ENCODE results near the gene MAIP1. TPM values are rescaled to one million over a fixed set of nuclear protein-coding genes. Genes with fewer than 3 reads are reported as not detected.

MAIP1 gene
- total and polyA plus RNA-seq, 11 donors, result 9.4 to 38.5 (median 22.8) TPM

GRCh38 chr2:200005675-200006074, 50.3 kb downstream of the MAIP1 start:
- ATAC-seq (no peak), DNase-seq (no peak)
- H3K4me3 ChIP-seq, result no peak overlapping the region
- H3K9me3 ChIP-seq, result peaks cover 0 to 20% (median 0%) of the 10 kb centered on the region in 12 donors
- intact Hi-C loops (cut with DNase I), result no loop called here
- H3K27ac ChIP-seq, result no peak overlapping the region
- TF ChIP-seq, protein P1, sequence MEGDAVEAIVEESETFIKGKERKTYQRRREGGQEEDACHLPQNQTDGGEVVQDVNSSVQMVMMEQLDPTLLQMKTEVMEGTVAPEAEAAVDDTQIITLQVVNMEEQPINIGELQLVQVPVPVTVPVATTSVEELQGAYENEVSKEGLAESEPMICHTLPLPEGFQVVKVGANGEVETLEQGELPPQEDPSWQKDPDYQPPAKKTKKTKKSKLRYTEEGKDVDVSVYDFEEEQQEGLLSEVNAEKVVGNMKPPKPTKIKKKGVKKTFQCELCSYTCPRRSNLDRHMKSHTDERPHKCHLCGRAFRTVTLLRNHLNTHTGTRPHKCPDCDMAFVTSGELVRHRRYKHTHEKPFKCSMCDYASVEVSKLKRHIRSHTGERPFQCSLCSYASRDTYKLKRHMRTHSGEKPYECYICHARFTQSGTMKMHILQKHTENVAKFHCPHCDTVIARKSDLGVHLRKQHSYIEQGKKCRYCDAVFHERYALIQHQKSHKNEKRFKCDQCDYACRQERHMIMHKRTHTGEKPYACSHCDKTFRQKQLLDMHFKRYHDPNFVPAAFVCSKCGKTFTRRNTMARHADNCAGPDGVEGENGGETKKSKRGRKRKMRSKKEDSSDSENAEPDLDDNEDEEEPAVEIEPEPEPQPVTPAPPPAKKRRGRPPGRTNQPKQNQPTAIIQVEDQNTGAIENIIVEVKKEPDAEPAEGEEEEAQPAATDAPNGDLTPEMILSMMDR (IDR thresholded peaks at IDR 0.05), result no peak
- TF ChIP-seq POLR2A (IDR thresholded peaks at IDR 0.05), result no peak
- H3K27me3 ChIP-seq, result no peaks in the 10 kb centered on the region
- H3K4me1 ChIP-seq, result peaks cover 0 to 4% (median 0%) of the 10 kb centered on the region in 12 donors
- no peaks in the 10 kb centered on the region for H3K36me3 ChIP-seq

DNA sequence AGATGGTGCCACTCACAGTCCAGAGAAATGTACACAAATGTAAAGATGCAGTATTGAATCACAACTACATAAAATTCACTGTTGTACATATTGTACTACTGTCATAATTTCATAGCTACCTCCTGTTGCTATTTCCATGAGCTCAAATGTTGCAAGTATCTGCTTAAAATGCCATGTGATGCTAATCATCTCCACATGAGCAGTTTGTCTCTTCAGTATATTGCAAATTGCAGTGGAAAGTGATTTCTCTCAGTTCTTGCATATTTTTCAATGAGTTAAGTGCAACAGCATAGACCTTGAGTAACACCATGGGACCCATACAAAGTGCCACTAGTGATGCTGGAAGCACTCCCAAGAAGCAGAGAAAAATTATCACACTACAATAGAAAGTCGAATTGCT, 51.9 kb downstream of the MAIP1 start:
- Histone ChIP-seq H3K27ac (no peak overlapping the region), H3K9me3 (peaks cover 0 to 20% (median 0%) of the 10 kb centered on the region in 12 donors), H3K4me1 (no peaks in the 10 kb centered on the region), H3K27me3 (no peaks in the 10 kb centered on the region), H3K4me3 (no peak overlapping the region), H3K36me3 (no peaks in the 10 kb centered on the region)
- ATAC-seq (no peak), DNase-seq (no peak)
- intact Hi-C loops (cut with DNase I), result no loop called here
- TF ChIP-seq POLR2A (IDR thresholded peaks at IDR 0.05), result no peak
- TF ChIP-seq, protein P1 (IDR thresholded peaks at IDR 0.05), result no peak
- 68 to 84% (median 79%) methylated on average over 1 of the region's 1 CpG for WGBS, 4 donors

GRCh38 chr2:200012401-200012800, 57.0 kb downstream of the MAIP1 start:
- H3K9me3 ChIP-seq, result peaks cover 0 to 9% (median 0%) of the 10 kb centered on the region in 12 donors
- no peak overlapping the region for H3K27ac ChIP-seq
- H3K4me1 ChIP-seq, result no peaks in the 10 kb centered on the region
- H3K4me3 ChIP-seq, result no peak overlapping the region
- H3K36me3 ChIP-seq, result no peaks in the 10 kb centered on the region
- intact Hi-C loops (cut with DNase I), result no loop called here
- WGBS, 4 donors, result 88 to 95% (median 91%) methylated on average over 1 of the region's 1 CpG
- ATAC-seq, result no peak
- no peaks in the 10 kb centered on the region for H3K27me3 ChIP-seq
- TF ChIP-seq POLR2A (IDR thresholded peaks at IDR 0.05), result no peak
- TF ChIP-seq, protein P1 (IDR thresholded peaks at IDR 0.05), result no peak
- DNase-seq, result no peak

Other genes starting within 250 kb of the MAIP1 start
- gene FTCDNL1, start 104.4 kb upstream of the MAIP1 start, total RNA-seq, result 1 to 10 TPM in 8 of 9 donors, under 1 TPM in 1; 0.83 to 9.6 (median 2.9) TPM
- under 1 TPM; 0.69 to 0.75 TPM for gene FTCDNL1, start 104.4 kb upstream of the MAIP1 start, polyA plus RNA-seq
- gene C2orf69, start 44.3 kb upstream of the MAIP1 start, total RNA-seq, result 10 to 100 TPM in 1 of 9 donors, 1 to 10 TPM in 8; 7.2 to 10.6 (median 8.7) TPM
- 1 to 10 TPM; 5.5 to 7.0 TPM for gene C2orf69, start 44.3 kb upstream of the MAIP1 start, polyA plus RNA-seq
- 1 to 10 TPM; 1.4 to 4.1 (median 3.0) TPM for gene TYW5, start 91 bp upstream of the MAIP1 start, total RNA-seq
- gene TYW5, start 91 bp upstream of the MAIP1 start, polyA plus RNA-seq, result 1 to 10 TPM; 1.5 to 4.4 TPM